ENCODE results near the gene MACROD2.

GRCh38 chr20:15498926-15499325 is 1503.6 kb downstream of the MACROD2 start:
- TF ChIP-seq CTCF (IDR thresholded peaks at IDR 0.05) = no peak
- no peak for TF ChIP-seq POLR2A (IDR thresholded peaks at IDR 0.05)
- TF ChIP-seq EP300 (IDR thresholded peaks at IDR 0.05) = no peak

All from ovary (tissue), 3 donors.